ENCODE data around the gene MAFB.

GRCh38 chr20:40643891-40644290, 45.1 kb downstream of the MAFB start:
- no peak for TF ChIP-seq ZNF624 (tag by site-specific recombination; IDR thresholded peaks at IDR 0.05)
- no peak for TF ChIP-seq PBX3 (CRISPR knock-in tag; IDR thresholded peaks at IDR 0.05)
- no peak for TF ChIP-seq CTCF (tag by site-specific recombination; IDR thresholded peaks at IDR 0.05)
- TF ChIP-seq OSR2 (tag by site-specific recombination; IDR thresholded peaks at IDR 0.05), result no peak
- no peak for TF ChIP-seq KLF9 (tag by site-specific recombination; IDR thresholded peaks at IDR 0.05; ENCODE audit: low read depth)
- TF ChIP-seq, protein P1, sequence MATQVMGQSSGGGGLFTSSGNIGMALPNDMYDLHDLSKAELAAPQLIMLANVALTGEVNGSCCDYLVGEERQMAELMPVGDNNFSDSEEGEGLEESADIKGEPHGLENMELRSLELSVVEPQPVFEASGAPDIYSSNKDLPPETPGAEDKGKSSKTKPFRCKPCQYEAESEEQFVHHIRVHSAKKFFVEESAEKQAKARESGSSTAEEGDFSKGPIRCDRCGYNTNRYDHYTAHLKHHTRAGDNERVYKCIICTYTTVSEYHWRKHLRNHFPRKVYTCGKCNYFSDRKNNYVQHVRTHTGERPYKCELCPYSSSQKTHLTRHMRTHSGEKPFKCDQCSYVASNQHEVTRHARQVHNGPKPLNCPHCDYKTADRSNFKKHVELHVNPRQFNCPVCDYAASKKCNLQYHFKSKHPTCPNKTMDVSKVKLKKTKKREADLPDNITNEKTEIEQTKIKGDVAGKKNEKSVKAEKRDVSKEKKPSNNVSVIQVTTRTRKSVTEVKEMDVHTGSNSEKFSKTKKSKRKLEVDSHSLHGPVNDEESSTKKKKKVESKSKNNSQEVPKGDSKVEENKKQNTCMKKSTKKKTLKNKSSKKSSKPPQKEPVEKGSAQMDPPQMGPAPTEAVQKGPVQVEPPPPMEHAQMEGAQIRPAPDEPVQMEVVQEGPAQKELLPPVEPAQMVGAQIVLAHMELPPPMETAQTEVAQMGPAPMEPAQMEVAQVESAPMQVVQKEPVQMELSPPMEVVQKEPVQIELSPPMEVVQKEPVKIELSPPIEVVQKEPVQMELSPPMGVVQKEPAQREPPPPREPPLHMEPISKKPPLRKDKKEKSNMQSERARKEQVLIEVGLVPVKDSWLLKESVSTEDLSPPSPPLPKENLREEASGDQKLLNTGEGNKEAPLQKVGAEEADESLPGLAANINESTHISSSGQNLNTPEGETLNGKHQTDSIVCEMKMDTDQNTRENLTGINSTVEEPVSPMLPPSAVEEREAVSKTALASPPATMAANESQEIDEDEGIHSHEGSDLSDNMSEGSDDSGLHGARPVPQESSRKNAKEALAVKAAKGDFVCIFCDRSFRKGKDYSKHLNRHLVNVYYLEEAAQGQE (tag by site-specific recombination; IDR thresholded peaks at IDR 0.05), result no peak
- TF ChIP-seq ZBTB7A (tag by site-specific recombination; IDR thresholded peaks at IDR 0.05; ENCODE audit: low read depth), result no peak
- TF ChIP-seq ZBTB48 (tag by site-specific recombination; IDR thresholded peaks at IDR 0.05), result no peak
- TF ChIP-seq ZNF660 (tag by site-specific recombination; IDR thresholded peaks at IDR 0.05), result no peak
- TF ChIP-seq ZNF510 (tag by site-specific recombination; IDR thresholded peaks at IDR 0.05; ENCODE audit: insufficient replicate concordance), result no peak
- no peak for TF ChIP-seq ZNF530 (tag by site-specific recombination; IDR thresholded peaks at IDR 0.05; ENCODE audit: low read depth)
- TF ChIP-seq ZFP69B (tag by site-specific recombination; IDR thresholded peaks at IDR 0.05), result no peak
- no peak for TF ChIP-seq ZNF350 (tag by site-specific recombination; IDR thresholded peaks at IDR 0.05)

All from HEK293 (cell line).